Heart left ventricle (tissue), 16 donors: ENCODE data around the gene GALNTL6. TPM values are rescaled to one million over a fixed set of nuclear protein-coding genes. Genes with fewer than 3 reads are reported as not detected.
"Not testable (repeated sequence)": the region's sequence is repeated elsewhere in the genome, so short reads cannot be mapped to it uniquely, and the experiment has no call there.

Experiments
- ATAC-seq, 4 donors: fragments of 200-7000 bp; cut with Tn5 transposase; one replicate each; pipeline ENCODE4 v1.9.1; 2020 to 2022; ENCODE audit warnings: moderate library complexity in 4 of 4, mild to moderate bottlenecking in 3 of 4, moderate number of reproducible peaks in 1 of 4
- DNase-seq, 5 donors: peaks; one replicate each; pipeline ENCODE4 v3.0.0-alpha.2; 2020
- H3K27ac ChIP-seq, 12 donors: fragments of 200-600 bp; sonication (generic) in 4 of 12; one replicate each; pipeline versions ENCODE4 v1.5.0 to v1.8.0; 2016 to 2022; ENCODE audit warnings: mild to moderate bottlenecking in 2 of 12
- H3K27me3 ChIP-seq, 9 donors: fragments of 200-600 bp; sonication (generic) in 2 of 9; one replicate each; pipeline versions ENCODE4 v1.5.1 to v1.8.0; 2016 to 2022; ENCODE audit warnings: mild to moderate bottlenecking in 3 of 9
- H3K36me3 ChIP-seq, 9 donors: fragments of 200-600 bp; sonication (generic) in 2 of 9; one replicate each; pipeline versions ENCODE4 v1.5.0 to v1.8.0; 2018 to 2022; ENCODE audit warnings: mild to moderate bottlenecking in 2 of 9
- H3K4me1 ChIP-seq, 12 donors: fragments of 200-600 bp; sonication (generic) in 4 of 12; one replicate each; pipeline versions ENCODE4 v1.5.0 to v1.8.0; 2016 to 2022; ENCODE audit warnings: mild to moderate bottlenecking in 3 of 12
- H3K4me3 ChIP-seq, 12 donors: fragments of 200-600 bp; sonication (generic) in 4 of 12; one replicate each; pipeline versions ENCODE4 v1.5.0 to v1.8.0; 2017 to 2022; ENCODE audit warnings: mild to moderate bottlenecking in 9 of 12, moderate library complexity in 4 of 12
- H3K9me3 ChIP-seq, 12 donors: fragments of 200-600 bp; sonication (generic) in 4 of 12; one replicate each; pipeline versions ENCODE4 v1.5.0 to v1.8.0; 2016 to 2022; ENCODE audit warnings: mild to moderate bottlenecking in 1 of 12
- POLR2A ChIP-seq, 2 donors: fragments of 450-650 bp; IDR thresholded peaks; one replicate each; pipeline ENCODE4 v1.6.1; 2017; ENCODE audit warnings: antibody characterized with exemption in 2 of 2, mild to moderate bottlenecking in 2 of 2, moderate library complexity in 2 of 2
- WGBS, 4 donors: extraction: QIAGEN DNeasy Blood & Tissue Kit in 2 of 4; methylation state at CpG; one replicate each; pipeline versions ENCODE4 v1.1.5 to v1.1.7; 2013 to 2018; 5-methylcytosine and 5-hydroxymethylcytosine counted together
- intact Hi-C, 10 donors: fragments of 100-400 bp; cut with DNase I; formaldehyde crosslinking; loops; one replicate each; pipeline versions ENCODE4 v1.11.1 to v1.14.2; 2022
- polyA plus RNA-seq, 2 donors: library from polyadenylated mRNA; stranded (reverse); fragments of 200-250 nt; gene quantifications; one replicate each; pipeline ENCODE4 v1.2.3, GENCODE V29; 2013
- total RNA-seq, 9 donors: library from RNA; depleted of rRNA in 2 of 9; stranded (reverse); fragments of >200 nt in 2 of 9; fragmentation: NEBNext Ultra II Directional in 3 of 9; extraction: Animal tissue kit (Norgen Biotek cat#: 25700) in 3 of 9; gene quantifications; one replicate each; pipeline versions ENCODE4 v1.1.0 to v1.2.4, GENCODE V29; 2016 to 2023
- TF ChIP-seq, protein P1 (sequence below), 12 donors: fragments of 200-600 bp; sonication (generic) in 4 of 12; IDR thresholded peaks; one replicate each; pipeline versions ENCODE4 v1.5.0 to v1.8.0; 2018 to 2022; ENCODE audit warnings: antibody characterized with exemption in 12 of 12, mild to moderate bottlenecking in 5 of 12
- donor health status: ischemic (EF 13 %, LVEDD 7.1; RV severe dilation, severe dysfunction).
- donor health status: healthy with polysubstance abuse.
- donor health status: DM: no; HTN: yes; CAD: no.
- donor health status: DM: no; HTN: no; CAD: no.
- donor health status: ischemic (EF 25% LVEDD 6.9; RV normal size, moderate dysfunction).
- donor health status: ischemic (EF 25% LVEDD 5.7; RV mildly dilated, moderate dysfunction).
- donor health status: healthy.
- donor health status: DM: yes; HTN: yes; CAD: no.
- donor health status: ischemic (EF 35%, LVEDD 5.7; RV mildly dilated, moderate dysfunction).
- donor health status: nonischemic (EF 11% LVEDD 7.7; RV severe dilation, severe dysfunction).
- donor health status: DM: yes; HTN: yes; CAD: no.
- donor health status: PGD.
- donor health status: ischemic (EF 29% LVEDD 5.4; RV normal size, mild dysfunction).
- donor health status: nonischemic (EF 23%, LVEDD 6.1; RV moderate dilation, normal function).

GALNTL6 gene
- total and polyA plus RNA-seq, 11 donors: 0.33 to 0.52 TPM; not detected in 9

DNA sequence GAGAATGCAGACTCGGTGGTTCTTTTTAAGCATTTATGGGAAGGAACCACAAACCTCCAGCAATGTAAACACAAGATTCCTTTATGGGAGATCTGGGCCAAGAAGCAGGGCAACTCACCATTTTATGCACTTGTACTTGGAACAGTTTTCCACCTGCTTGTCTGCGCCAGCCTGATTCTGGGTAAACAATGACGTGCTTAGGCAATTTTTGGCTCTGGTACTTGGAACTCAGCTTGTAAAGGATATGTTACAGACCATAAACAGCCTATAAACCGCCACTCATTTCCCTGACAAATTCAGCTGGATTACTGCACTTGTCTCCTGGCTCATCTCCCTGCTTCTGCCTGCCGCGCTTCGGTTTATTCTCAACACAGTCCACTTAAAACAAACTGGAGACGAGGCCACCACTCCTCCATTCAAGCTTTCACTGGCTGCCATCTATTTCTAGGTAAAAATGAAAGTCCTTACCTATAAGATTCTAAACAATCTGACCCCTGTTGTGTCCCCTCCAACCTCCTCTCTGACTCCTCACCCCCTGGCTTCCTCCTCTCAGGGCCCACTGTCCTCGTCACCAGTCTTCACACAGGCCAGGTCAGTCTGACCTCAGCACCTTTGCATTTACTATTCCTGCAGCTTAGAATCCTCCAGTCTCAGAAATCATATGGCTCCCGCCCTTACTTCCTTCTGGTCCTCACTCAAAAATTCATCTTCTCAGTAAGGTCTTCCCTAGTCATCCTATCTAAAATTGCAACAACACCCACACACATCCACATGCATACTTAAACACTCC, 1149.6 kb downstream of the GALNTL6 start:
- Histone ChIP-seq H3K27ac (no peak overlapping the region), H3K4me3 (no peak overlapping the region), H3K27me3 (no peaks in the 10 kb centered on the region), H3K36me3 (no peaks in the 10 kb centered on the region), H3K9me3 (no peaks in the 10 kb centered on the region), H3K4me1 (no peaks in the 10 kb centered on the region)
- DNase-seq: no peak
- intact Hi-C loops: no loop called here
- ATAC-seq: no peak
- TF ChIP-seq, protein P1, sequence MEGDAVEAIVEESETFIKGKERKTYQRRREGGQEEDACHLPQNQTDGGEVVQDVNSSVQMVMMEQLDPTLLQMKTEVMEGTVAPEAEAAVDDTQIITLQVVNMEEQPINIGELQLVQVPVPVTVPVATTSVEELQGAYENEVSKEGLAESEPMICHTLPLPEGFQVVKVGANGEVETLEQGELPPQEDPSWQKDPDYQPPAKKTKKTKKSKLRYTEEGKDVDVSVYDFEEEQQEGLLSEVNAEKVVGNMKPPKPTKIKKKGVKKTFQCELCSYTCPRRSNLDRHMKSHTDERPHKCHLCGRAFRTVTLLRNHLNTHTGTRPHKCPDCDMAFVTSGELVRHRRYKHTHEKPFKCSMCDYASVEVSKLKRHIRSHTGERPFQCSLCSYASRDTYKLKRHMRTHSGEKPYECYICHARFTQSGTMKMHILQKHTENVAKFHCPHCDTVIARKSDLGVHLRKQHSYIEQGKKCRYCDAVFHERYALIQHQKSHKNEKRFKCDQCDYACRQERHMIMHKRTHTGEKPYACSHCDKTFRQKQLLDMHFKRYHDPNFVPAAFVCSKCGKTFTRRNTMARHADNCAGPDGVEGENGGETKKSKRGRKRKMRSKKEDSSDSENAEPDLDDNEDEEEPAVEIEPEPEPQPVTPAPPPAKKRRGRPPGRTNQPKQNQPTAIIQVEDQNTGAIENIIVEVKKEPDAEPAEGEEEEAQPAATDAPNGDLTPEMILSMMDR (IDR thresholded peaks at IDR 0.05): no peak
- no peak for TF ChIP-seq POLR2A (IDR thresholded peaks at IDR 0.05)
- 75 to 80% (median 76%) methylated on average over 10 of the region's 10 CpGs for WGBS, 4 donors

- intact Hi-C loops: no loop called here
- no peak overlapping the region for H3K27ac ChIP-seq
- DNase-seq: no peak
Measured at GRCh38 chr4:172963498-172964294, 1150.5 kb downstream of the GALNTL6 start.

DNA sequence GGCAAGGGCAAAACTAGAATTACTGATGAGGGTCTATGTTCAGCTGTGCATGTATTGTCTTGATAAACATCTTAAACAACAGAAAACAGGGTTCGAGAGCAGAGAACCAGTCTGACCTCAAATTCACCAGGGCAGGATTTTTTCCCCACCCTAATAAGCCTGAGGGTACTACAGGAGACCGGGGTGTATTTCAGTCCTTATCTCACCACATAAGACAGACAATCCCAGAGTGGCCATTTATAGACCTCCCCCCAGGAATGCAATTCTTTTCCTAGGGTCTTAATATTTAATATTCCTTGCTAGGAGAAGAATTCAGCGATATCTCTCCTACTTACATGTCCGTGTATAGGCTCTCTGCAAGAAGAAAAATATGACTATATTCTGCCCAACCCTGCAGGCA, 1157.0 kb downstream of the GALNTL6 start:
- H3K27ac ChIP-seq, H3K4me1 ChIP-seq, H3K36me3 ChIP-seq, DNase-seq, H3K27me3 ChIP-seq, intact Hi-C loops, H3K4me3 ChIP-seq, ATAC-seq: not testable (repeated sequence)
- peaks cover 0 to 22% (median 8%) of the 10 kb centered on the region in 12 donors for H3K9me3 ChIP-seq
- WGBS, 4 donors: 79 to 86% (median 82%) methylated on average over 4 of the region's 4 CpGs

More at GRCh38 chr4:172963498-172964294, 1150.5 kb downstream of the GALNTL6 start:
- ATAC-seq: no peak
- Histone ChIP-seq H3K4me1 (no peaks in the 10 kb centered on the region), H3K27me3 (no peaks in the 10 kb centered on the region), H3K9me3 (peaks cover 0 to under 1% (median 0%) of the 10 kb centered on the region in 12 donors), H3K4me3 (no peak overlapping the region), H3K36me3 (no peaks in the 10 kb centered on the region)
- TF ChIP-seq POLR2A (IDR thresholded peaks at IDR 0.05): no peak
- TF ChIP-seq, protein P1 (IDR thresholded peaks at IDR 0.05): no peak
- WGBS, 4 donors: 81 to 87% (median 84%) methylated on average over 5 of the region's 5 CpGs

GRCh38 chr4:172974586-172974985, 1161.4 kb downstream of the GALNTL6 start:
- Histone ChIP-seq H3K36me3 (no peaks in the 10 kb centered on the region), H3K27ac (no peak overlapping the region), H3K9me3 (peaks cover 0 to 19% (median 6%) of the 10 kb centered on the region in 12 donors), H3K4me1 (no peaks in the 10 kb centered on the region), H3K4me3 (no peak overlapping the region), H3K27me3 (peaks cover 0 to 5% (median 0%) of the 10 kb centered on the region in 9 donors)
- intact Hi-C loops: no loop called here
- DNase-seq: no peak
- TF ChIP-seq POLR2A (IDR thresholded peaks at IDR 0.05): no peak
- TF ChIP-seq, protein P1 (IDR thresholded peaks at IDR 0.05): no peak
- no peak for ATAC-seq
- WGBS, 4 donors: 81 to 87% (median 86%) methylated on average over 4 to 7 of the region's 7 CpGs
